HL-60 (cell line): ENCODE results near the gene CGB2.

ENCODE experiments used
- DNase-seq, 2 experiments: peaks; one replicate each; pipeline ENCODE4 v3.0.0-alpha.2; 2010 to 2020; ENCODE audit warnings: low read depth in 1 of 2, low spot score in 1 of 2
- H3K27ac ChIP-seq: fragments of 250-450 bp; sonication (Bioruptor Pico); replicated peaks from 2 replicates; pipeline ENCODE4 v1.5.1; 2020; ENCODE audit warnings: mild to moderate bottlenecking, moderate library complexity
- H3K27me3 ChIP-seq: fragments of 250-450 bp; sonication (Bioruptor Pico); 2 replicates; pipeline ENCODE4 v1.5.1; 2021; ENCODE audit warnings: mild to moderate bottlenecking, moderate library complexity; ENCODE audit not compliant: insufficient read depth, poor library complexity, severe bottlenecking
- H3K4me3 ChIP-seq: replicated peaks from 2 replicates; pipeline ENCODE4 v1.5.1; 2011; ENCODE audit warnings: mild to moderate bottlenecking, control low read depth, low read length; ENCODE audit not compliant: insufficient read depth
- CTCF ChIP-seq: IDR thresholded peaks from one replicate; pipeline ENCODE4 v1.5.1; 2011; ENCODE audit warnings: low read length, control low read depth, inconsistent platforms; ENCODE audit not compliant: insufficient read depth
- GABPA ChIP-seq: IDR thresholded peaks from 2 replicates; pipeline ENCODE4 v1.6.1; 2012; ENCODE audit warnings: low read depth
- POLR2AphosphoS5 ChIP-seq: IDR thresholded peaks from 2 replicates; pipeline ENCODE4 v1.6.1; 2012; ENCODE audit warnings: low read depth
- REST ChIP-seq: IDR thresholded peaks from 2 replicates; pipeline ENCODE4 v1.6.1; 2012; ENCODE audit warnings: low read depth; ENCODE audit not compliant: insufficient replicate concordance
- SPI1 ChIP-seq: IDR thresholded peaks from 2 replicates; pipeline ENCODE4 v1.6.1; 2012; ENCODE audit warnings: low read depth, mild to moderate bottlenecking, borderline replicate concordance

Gene CGB2

GRCh38 chr19:48991873-48992580 is 39.7 kb upstream of the CGB2 start:
- peak overlapping the region; percentile 82 for H3K4me3 ChIP-seq
- no peaks in the 10 kb centered on the region for H3K27me3 ChIP-seq
- H3K27ac ChIP-seq: peak overlapping the region; percentile 88
- no peak for TF ChIP-seq CTCF
- no peak for TF ChIP-seq GABPA
- peak; percentile 8; the same call in 1 of the 2 replicates for TF ChIP-seq SPI1
- no peak for TF ChIP-seq REST
- DNase-seq: peak in 1 of 2 experiments; percentile 51

GRCh38 chr19:48992581-48993174 is 39.0 kb upstream of the CGB2 start:
- Histone ChIP-seq H3K27me3 (no peaks in the 10 kb centered on the region), H3K27ac (peak overlapping the region; percentile 88), H3K4me3 (peak overlapping the region; percentile 82)
- no peak for TF ChIP-seq GABPA
- no peak for TF ChIP-seq REST
- no peak for TF ChIP-seq SPI1
- TF ChIP-seq CTCF: no peak
- no peak for TF ChIP-seq POLR2AphosphoS5
- DNase-seq: no peak

- Histone ChIP-seq H3K27me3 (no peaks in the 10 kb centered on the region), H3K27ac (peak within 1 kb of the TSS; percentile 92), H3K4me3 (peak within 1 kb of the TSS; percentile 87)
- DNase-seq: peak; percentile 100
- peak; percentile 60 for TF ChIP-seq REST
- peak; percentile 37; the same call in 1 of the 2 replicates for TF ChIP-seq SPI1
- peak; percentile 97 for TF ChIP-seq POLR2AphosphoS5
- TF ChIP-seq CTCF: peak; percentile 84
- TF ChIP-seq GABPA: peak; percentile 95
Observed at GRCh38 chr19:48993175-48994034, 38.3 kb upstream of the CGB2 start, which contains the start of the genes GYS1 and RUVBL2. Gene GYS1 (minus strand): TSS chr19:48993309. CDS start chr19:48993112, 197 bp downstream. Gene RUVBL2 (plus strand): TSS chr19:48993887. CDS start chr19:48993912, 25 bp downstream.
